ELR (cell line): ENCODE results near the gene PCNA.

Experiments
- DNase-seq: peaks from one replicate; pipeline ENCODE4 v3.0.0-alpha.2; 2015; ENCODE audit warnings: low read depth

The PCNA gene

DNA sequence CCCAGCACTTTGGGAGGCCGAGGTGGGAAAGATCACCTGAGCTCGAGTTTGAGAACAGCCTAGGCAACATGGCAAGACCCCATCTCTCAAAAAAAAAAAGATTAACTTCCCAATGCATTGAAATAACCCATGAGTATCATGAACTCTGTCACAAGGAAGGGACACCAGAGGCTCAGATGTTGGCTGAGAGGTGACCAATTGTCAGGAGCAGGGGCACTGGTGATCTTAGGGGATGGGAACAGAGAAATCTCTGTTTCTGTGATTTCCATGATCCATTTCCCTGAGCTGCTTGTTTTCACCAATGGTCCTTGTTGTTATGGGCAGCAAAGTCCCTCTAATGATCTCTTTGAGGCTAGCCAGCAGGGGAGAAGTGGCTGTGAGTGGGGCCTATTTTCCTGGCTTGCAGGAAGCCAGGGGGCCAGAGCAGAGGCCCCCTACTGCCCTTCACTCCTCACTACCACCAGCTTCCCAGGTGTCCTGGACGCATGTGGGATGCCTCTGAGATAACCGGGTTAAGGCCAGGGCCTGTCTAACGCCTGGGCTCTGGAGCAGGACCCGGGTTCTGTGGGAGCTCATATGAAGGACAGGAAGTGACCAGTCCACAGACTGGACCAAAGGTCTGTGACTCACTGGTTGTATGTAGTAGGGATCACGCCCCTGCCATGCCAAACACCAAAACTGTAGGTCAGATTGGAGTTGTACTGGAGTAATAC, 54.4 kb downstream of the PCNA start:
- DNase-seq = peak; percentile 89
